OCI-LY1 (cell line): ENCODE results near the gene NUP155.
"Not testable (repeated sequence)": the region's sequence is repeated elsewhere in the genome, so short reads cannot be mapped to it uniquely, and the experiment has no call there.

ENCODE experiments used
- H2AFZ ChIP-seq: fragments of 200-600 bp; sonication (generic), shearing (Covaris generic); 2 replicates; pipeline ENCODE4 v1.6.0; 2014; ENCODE audit warnings: antibody characterized with exemption, mild to moderate bottlenecking, low read length
- H3F3A ChIP-seq: fragments of 200-600 bp; sonication (generic), shearing (Covaris generic); 2 replicates; pipeline ENCODE4 v1.6.0; 2014; ENCODE audit warnings: mild to moderate bottlenecking, antibody characterized with exemption, low read length, moderate library complexity; ENCODE audit not compliant: insufficient read depth
- H3K27ac ChIP-seq: fragments of 200-600 bp; sonication (generic); 2 replicates; pipeline ENCODE4 v1.5.1; 2014; ENCODE audit warnings: low read length, mixed run types, mild to moderate bottlenecking, low read depth; ENCODE audit not compliant: poor library complexity, severe bottlenecking
- H3K27me3 ChIP-seq: fragments of 200-600 bp; sonication (generic); 2 replicates; pipeline ENCODE4 v1.6.0; 2014; ENCODE audit warnings: antibody characterized with exemption, mild to moderate bottlenecking, low read length, moderate library complexity; ENCODE audit not compliant: insufficient read depth
- H3K36me3 ChIP-seq: fragments of 200-600 bp; sonication (generic); 2 replicates; pipeline ENCODE4 v1.6.1; 2014; ENCODE audit warnings: mild to moderate bottlenecking, antibody characterized with exemption, low read length, moderate library complexity, mixed read lengths; ENCODE audit not compliant: insufficient read depth
- H3K4me1 ChIP-seq: fragments of 200-600 bp; sonication (generic); 2 replicates; pipeline ENCODE4 v1.5.1; 2014; ENCODE audit warnings: mild to moderate bottlenecking, low read length, moderate library complexity; ENCODE audit not compliant: insufficient read depth, severe bottlenecking
- H3K4me2 ChIP-seq: fragments of 200-600 bp; sonication (generic), shearing (Covaris generic); 2 replicates; pipeline ENCODE4 v1.6.1; 2014; ENCODE audit warnings: low read length
- H3K4me3 ChIP-seq: fragments of 200-600 bp; sonication (generic); 2 replicates; pipeline ENCODE4 v1.5.1; 2014; ENCODE audit warnings: low read length, low read depth, mild to moderate bottlenecking, mixed read lengths; ENCODE audit not compliant: poor library complexity, severe bottlenecking
- H3K79me2 ChIP-seq: fragments of 200-600 bp; shearing (Covaris generic); 2 replicates; pipeline ENCODE4 v1.6.1; 2016; ENCODE audit warnings: mixed run types, low read length, mixed read lengths; ENCODE audit not compliant: insufficient read depth
- H3K9ac ChIP-seq: fragments of 200-600 bp; sonication (generic), shearing (Covaris generic); 2 replicates; pipeline ENCODE4 v1.6.1; 2014; ENCODE audit warnings: mild to moderate bottlenecking, low read length, mixed read lengths
- H3K9me2 ChIP-seq: fragments of 200-600 bp; sonication (generic), shearing (Covaris generic); 2 replicates; pipeline ENCODE4 v1.6.1; 2014; ENCODE audit warnings: low read depth, mild to moderate bottlenecking, low read length, mixed read lengths
- H3K9me3 ChIP-seq: fragments of 200-600 bp; shearing (Covaris generic); 2 replicates; pipeline ENCODE4 v1.6.1; 2014; ENCODE audit warnings: low read length, mixed read lengths
- H4K20me1 ChIP-seq: fragments of 200-600 bp; sonication (generic), shearing (Covaris generic); 2 replicates; pipeline ENCODE4 v1.6.0; 2016; ENCODE audit warnings: mild to moderate bottlenecking, low read length; ENCODE audit not compliant: insufficient read depth
- EZH2 ChIP-seq: fragments of 200-600 bp; sonication (generic), shearing (Covaris generic); IDR thresholded peaks from 2 replicates; pipeline ENCODE4 v1.8.0; 2017; ENCODE audit warnings: borderline replicate concordance, mixed run types, mild to moderate bottlenecking, antibody characterized with exemption, low read length, moderate library complexity, mixed read lengths
- TF ChIP-seq, protein P1 (sequence below): fragments of 200-600 bp; sonication (generic), shearing (Covaris generic); IDR thresholded peaks from 2 replicates; pipeline ENCODE4 v1.5.1; 2017; ENCODE audit warnings: mild to moderate bottlenecking, antibody characterized with exemption, low read length, moderate library complexity, mixed read lengths

Gene NUP155

DNA sequence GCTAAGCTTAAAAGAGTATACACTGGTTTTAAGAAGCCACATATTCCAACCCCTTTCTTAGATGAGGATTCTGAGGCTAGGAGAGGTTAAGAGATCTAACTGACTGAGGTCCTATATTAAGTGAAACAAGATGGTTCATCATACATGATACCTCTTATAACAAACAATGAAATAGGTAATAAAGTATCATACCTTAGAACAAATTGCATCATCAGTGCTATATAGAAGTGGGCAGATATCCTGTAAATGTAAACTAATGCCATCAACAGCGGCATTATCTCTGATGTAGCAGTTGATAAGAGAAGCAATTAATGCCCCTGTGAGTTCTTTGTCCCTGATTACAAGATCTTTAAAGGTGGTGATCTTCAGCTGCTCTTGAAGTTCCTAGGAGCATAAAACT lies 60.5 kb downstream of the NUP155 start:
- no peaks in the 10 kb centered on the region for H3K9me2 ChIP-seq
- H3K9me3 ChIP-seq, result no peaks in the 10 kb centered on the region
- no peak for TF ChIP-seq EZH2
- TF ChIP-seq, protein P1, sequence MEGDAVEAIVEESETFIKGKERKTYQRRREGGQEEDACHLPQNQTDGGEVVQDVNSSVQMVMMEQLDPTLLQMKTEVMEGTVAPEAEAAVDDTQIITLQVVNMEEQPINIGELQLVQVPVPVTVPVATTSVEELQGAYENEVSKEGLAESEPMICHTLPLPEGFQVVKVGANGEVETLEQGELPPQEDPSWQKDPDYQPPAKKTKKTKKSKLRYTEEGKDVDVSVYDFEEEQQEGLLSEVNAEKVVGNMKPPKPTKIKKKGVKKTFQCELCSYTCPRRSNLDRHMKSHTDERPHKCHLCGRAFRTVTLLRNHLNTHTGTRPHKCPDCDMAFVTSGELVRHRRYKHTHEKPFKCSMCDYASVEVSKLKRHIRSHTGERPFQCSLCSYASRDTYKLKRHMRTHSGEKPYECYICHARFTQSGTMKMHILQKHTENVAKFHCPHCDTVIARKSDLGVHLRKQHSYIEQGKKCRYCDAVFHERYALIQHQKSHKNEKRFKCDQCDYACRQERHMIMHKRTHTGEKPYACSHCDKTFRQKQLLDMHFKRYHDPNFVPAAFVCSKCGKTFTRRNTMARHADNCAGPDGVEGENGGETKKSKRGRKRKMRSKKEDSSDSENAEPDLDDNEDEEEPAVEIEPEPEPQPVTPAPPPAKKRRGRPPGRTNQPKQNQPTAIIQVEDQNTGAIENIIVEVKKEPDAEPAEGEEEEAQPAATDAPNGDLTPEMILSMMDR, result no peak
- H3K4me2 ChIP-seq, result no peak overlapping the region
- no peak overlapping the region for H3K9ac ChIP-seq
- H3K27me3 ChIP-seq, result no peaks in the 10 kb centered on the region
- H3K27ac ChIP-seq, result no peak overlapping the region
- H3K4me1 ChIP-seq, result no peaks in the 10 kb centered on the region
- H2AFZ ChIP-seq, result no peak overlapping the region
- no peaks in the 10 kb centered on the region for H3K79me2 ChIP-seq
- no peak overlapping the region for H3K4me3 ChIP-seq
- no peaks in the 10 kb centered on the region for H4K20me1 ChIP-seq
- H3F3A ChIP-seq, result no peaks in the 10 kb centered on the region
- peaks cover 90% of the 10 kb centered on the region for H3K36me3 ChIP-seq

- no peaks in the 10 kb centered on the region for H3K79me2 ChIP-seq
- H3K4me1 ChIP-seq, result no peaks in the 10 kb centered on the region
- no peak overlapping the region for H3K9ac ChIP-seq
- H3F3A ChIP-seq, result no peaks in the 10 kb centered on the region
- H3K9me2 ChIP-seq, result no peaks in the 10 kb centered on the region
- H3K9me3 ChIP-seq, result no peaks in the 10 kb centered on the region
- no peaks in the 10 kb centered on the region for H3K27me3 ChIP-seq
- H4K20me1 ChIP-seq, result no peaks in the 10 kb centered on the region
- H3K4me3 ChIP-seq, result no peak overlapping the region
- H3K36me3 ChIP-seq, result peaks cover 88% of the 10 kb centered on the region
- H3K27ac ChIP-seq, result no peak overlapping the region
- no peak overlapping the region for H2AFZ ChIP-seq
- H3K4me2 ChIP-seq, result no peak overlapping the region
- TF ChIP-seq, protein P1, result no peak
- no peak for TF ChIP-seq EZH2
Measured at GRCh38 chr5:37308793-37309192, 62.1 kb downstream of the NUP155 start.

GRCh38 chr5:37304888-37305287 lies 66.0 kb downstream of the NUP155 start:
- no peak overlapping the region for H3K27ac ChIP-seq
- H3K4me2 ChIP-seq, result no peak overlapping the region
- H2AFZ ChIP-seq, result no peak overlapping the region
- H3K36me3 ChIP-seq, result peaks cover 88% of the 10 kb centered on the region
- no peaks in the 10 kb centered on the region for H3K4me1 ChIP-seq
- no peak overlapping the region for H3K9ac ChIP-seq
- H3K9me3 ChIP-seq, result no peaks in the 10 kb centered on the region
- no peaks in the 10 kb centered on the region for H4K20me1 ChIP-seq
- H3K79me2 ChIP-seq, result no peaks in the 10 kb centered on the region
- H3K27me3 ChIP-seq, result no peaks in the 10 kb centered on the region
- no peak overlapping the region for H3K4me3 ChIP-seq
- no peak for TF ChIP-seq EZH2
- TF ChIP-seq, protein P1, result no peak
- H3K9me2 ChIP-seq, result no peaks in the 10 kb centered on the region
- no peaks in the 10 kb centered on the region for H3F3A ChIP-seq

- H4K20me1 ChIP-seq, H3K4me2 ChIP-seq, H3K9me2 ChIP-seq, H3K27ac ChIP-seq, H3K79me2 ChIP-seq, H3K4me3 ChIP-seq, H3K9ac ChIP-seq, H3K27me3 ChIP-seq, H3F3A ChIP-seq, H3K9me3 ChIP-seq, H2AFZ ChIP-seq, H3K4me1 ChIP-seq: not testable (repeated sequence)
- H3K36me3 ChIP-seq, result peaks cover 74% of the 10 kb centered on the region
Measured at GRCh38 chr5:37296313-37296712, 74.6 kb downstream of the NUP155 start.
